ENCODE measurements around the gene ZNF486.
A peak's percentile ranks its signal among the peaks of the same experiment; 100 is the strongest.

Gene ZNF486

DNA sequence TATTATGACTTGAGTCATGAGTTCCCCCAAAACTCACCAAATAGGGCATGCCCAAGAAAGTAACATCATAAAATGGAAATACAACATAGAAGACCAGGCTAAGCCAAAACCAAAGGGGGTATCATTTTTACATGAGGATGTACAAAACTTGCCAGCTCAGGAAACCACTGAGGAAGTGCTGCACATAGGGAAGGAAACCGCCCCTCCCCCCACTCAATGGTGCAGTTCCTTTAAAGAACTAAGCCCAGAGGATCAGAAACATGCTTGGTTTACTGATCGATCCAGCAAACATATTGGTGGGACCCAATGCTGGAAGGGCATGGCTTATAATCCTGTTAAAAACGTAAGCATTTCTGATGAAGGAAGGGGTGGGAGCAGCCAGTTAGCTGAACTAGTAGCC, 4.2 kb upstream of the ZNF486 start:
- Histone ChIP-seq H4K20me1 (ENCODE audit: insufficient read depth, low read length) (no peaks in the 10 kb centered on the region), H3K9me3 (ENCODE audit: insufficient read depth, low read length, severe bottlenecking) (no peaks in the 10 kb centered on the region), H3K4me1 (ENCODE audit: insufficient read depth, low read length) (peaks cover 16% of the 10 kb centered on the region), H3K9ac (ENCODE audit: low read depth, low read length) (no peak overlapping the region), H3K36me3 (ENCODE audit: insufficient read depth, low read length) (no peaks in the 10 kb centered on the region; the same call in 1 of the 2 replicates), H3K4me2 (ENCODE audit: insufficient read depth, low read length) (no peak overlapping the region), H3K27me3 (ENCODE audit: insufficient read depth, low read length, poor library complexity) (no peaks in the 10 kb centered on the region), H3K79me2 (ENCODE audit: insufficient read depth, low read length) (peaks cover 8% of the 10 kb centered on the region), H3K27ac (ENCODE audit: low read length) (no peak overlapping the region), H2AFZ (ENCODE audit: low read depth, low read length) (no peak overlapping the region), H3K4me3 (ENCODE audit: low read depth in 1 of 2, low read length in 2 of 2) (no peak overlapping the region)
- DNase-seq (peak; percentile 56), ATAC-seq (ENCODE audit: insufficient read depth, low read depth) (no peak)
- no peak for TF ChIP-seq EZH2 (IDR thresholded peaks at IDR 0.05; ENCODE audit: borderline replicate concordance, low read depth, low read length, severe bottlenecking)

DNA sequence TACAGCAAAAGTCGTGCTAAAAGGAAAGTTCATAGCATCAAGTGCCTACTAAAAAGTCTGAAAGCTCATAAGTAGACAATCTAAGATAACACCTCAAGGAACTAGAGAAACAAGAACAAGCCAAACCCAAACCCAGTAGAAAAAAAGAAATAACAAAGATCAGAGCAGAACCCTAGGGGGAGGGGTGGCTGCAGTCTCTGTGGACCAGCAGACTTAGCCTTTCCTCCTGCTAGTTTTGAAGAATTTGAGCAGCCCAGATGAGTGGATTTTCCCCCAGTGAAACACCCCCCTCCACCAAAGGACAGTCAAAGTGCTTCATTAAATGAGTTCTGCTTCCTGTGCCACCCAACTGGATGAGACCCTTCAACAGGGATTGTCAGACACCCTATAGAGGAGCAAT, 2.6 kb upstream of the ZNF486 start:
- no peak overlapping the region for H3K27ac ChIP-seq (ENCODE audit: low read length)
- DNase-seq: no peak
- no peak for TF ChIP-seq EZH2 (IDR thresholded peaks at IDR 0.05; ENCODE audit: borderline replicate concordance, low read depth, low read length, severe bottlenecking)
- TF ChIP-seq, protein P1, sequence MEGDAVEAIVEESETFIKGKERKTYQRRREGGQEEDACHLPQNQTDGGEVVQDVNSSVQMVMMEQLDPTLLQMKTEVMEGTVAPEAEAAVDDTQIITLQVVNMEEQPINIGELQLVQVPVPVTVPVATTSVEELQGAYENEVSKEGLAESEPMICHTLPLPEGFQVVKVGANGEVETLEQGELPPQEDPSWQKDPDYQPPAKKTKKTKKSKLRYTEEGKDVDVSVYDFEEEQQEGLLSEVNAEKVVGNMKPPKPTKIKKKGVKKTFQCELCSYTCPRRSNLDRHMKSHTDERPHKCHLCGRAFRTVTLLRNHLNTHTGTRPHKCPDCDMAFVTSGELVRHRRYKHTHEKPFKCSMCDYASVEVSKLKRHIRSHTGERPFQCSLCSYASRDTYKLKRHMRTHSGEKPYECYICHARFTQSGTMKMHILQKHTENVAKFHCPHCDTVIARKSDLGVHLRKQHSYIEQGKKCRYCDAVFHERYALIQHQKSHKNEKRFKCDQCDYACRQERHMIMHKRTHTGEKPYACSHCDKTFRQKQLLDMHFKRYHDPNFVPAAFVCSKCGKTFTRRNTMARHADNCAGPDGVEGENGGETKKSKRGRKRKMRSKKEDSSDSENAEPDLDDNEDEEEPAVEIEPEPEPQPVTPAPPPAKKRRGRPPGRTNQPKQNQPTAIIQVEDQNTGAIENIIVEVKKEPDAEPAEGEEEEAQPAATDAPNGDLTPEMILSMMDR (IDR thresholded peaks at IDR 0.05; ENCODE audit: borderline replicate concordance, extremely low read depth, low read length, poor library complexity, severe bottlenecking): no peak
- H3K4me1 ChIP-seq (ENCODE audit: insufficient read depth, low read length): peaks cover 26% of the 10 kb centered on the region
- no peak overlapping the region for H2AFZ ChIP-seq (ENCODE audit: low read depth, low read length)
- no peak overlapping the region for H3K4me3 ChIP-seq (ENCODE audit: low read depth in 1 of 2, low read length in 2 of 2)
- H3K4me2 ChIP-seq (ENCODE audit: insufficient read depth, low read length): no peak overlapping the region
- H3K9ac ChIP-seq (ENCODE audit: low read depth, low read length): no peak overlapping the region
- peaks cover 6% of the 10 kb centered on the region for H3K36me3 ChIP-seq (ENCODE audit: insufficient read depth, low read length)
- peaks cover 5% of the 10 kb centered on the region for H3K9me3 ChIP-seq (ENCODE audit: insufficient read depth, low read length, severe bottlenecking)
- no peaks in the 10 kb centered on the region for H3K27me3 ChIP-seq (ENCODE audit: insufficient read depth, low read length, poor library complexity)
- ATAC-seq (ENCODE audit: insufficient read depth, low read depth): no peak
- H4K20me1 ChIP-seq (ENCODE audit: insufficient read depth, low read length): no peaks in the 10 kb centered on the region
- H3K79me2 ChIP-seq (ENCODE audit: insufficient read depth, low read length): peaks cover 23% of the 10 kb centered on the region

DNA sequence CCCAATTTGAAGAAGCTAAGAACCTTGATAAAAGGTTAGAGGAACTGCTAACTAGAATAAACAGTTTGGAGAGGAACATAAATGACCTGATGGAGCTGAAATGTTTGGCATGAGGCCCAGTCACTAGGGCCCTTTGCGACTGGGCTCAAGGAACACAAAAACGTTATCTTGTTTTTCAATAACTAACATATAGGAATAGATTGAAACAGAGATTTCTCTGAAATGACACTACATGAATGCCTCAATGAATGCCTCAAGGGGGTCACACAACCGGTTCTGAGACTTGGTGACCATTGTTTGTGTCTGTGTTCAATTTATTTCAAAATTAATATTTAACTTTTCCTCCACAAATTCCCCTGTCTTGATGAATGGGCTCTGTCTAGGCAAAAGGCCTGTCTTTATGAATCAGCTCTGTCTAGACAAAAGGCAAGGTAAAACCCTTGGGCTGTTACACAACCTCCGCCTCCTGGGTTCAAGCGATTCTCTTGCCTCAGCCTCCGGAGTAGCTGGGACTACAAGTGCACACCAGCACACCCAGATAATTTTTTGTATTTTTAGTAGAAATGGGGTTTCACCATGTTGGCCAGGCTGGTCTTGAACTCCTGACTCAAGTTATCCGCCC, 932 bp upstream of the ZNF486 start:
- Histone ChIP-seq H4K20me1 (ENCODE audit: insufficient read depth, low read length) (no peaks in the 10 kb centered on the region), H3K36me3 (ENCODE audit: insufficient read depth, low read length) (peaks cover 20% of the 10 kb centered on the region), H3K9ac (ENCODE audit: low read depth, low read length) (no peak overlapping the region), H3K9me3 (ENCODE audit: insufficient read depth, low read length, severe bottlenecking) (peaks cover 7% of the 10 kb centered on the region), H2AFZ (ENCODE audit: low read depth, low read length) (no peak overlapping the region), H3K4me3 (ENCODE audit: low read depth in 1 of 2, low read length in 2 of 2) (no peak overlapping the region), H3K27ac (ENCODE audit: low read length) (0 out of 2 replicates have a peak overlapping the region, but pooled peaks have one; percentile 13), H3K4me1 (ENCODE audit: insufficient read depth, low read length) (peaks cover 26% of the 10 kb centered on the region), H3K79me2 (ENCODE audit: insufficient read depth, low read length) (peaks cover 36% of the 10 kb centered on the region), H3K27me3 (ENCODE audit: insufficient read depth, low read length, poor library complexity) (no peaks in the 10 kb centered on the region), H3K4me2 (ENCODE audit: insufficient read depth, low read length) (no peak overlapping the region)
- DNase-seq (no peak), ATAC-seq (ENCODE audit: insufficient read depth, low read depth) (no peak)
- TF ChIP-seq, protein P1 (IDR thresholded peaks at IDR 0.05; ENCODE audit: borderline replicate concordance, extremely low read depth, low read length, poor library complexity, severe bottlenecking): no peak
- no peak for TF ChIP-seq EZH2 (IDR thresholded peaks at IDR 0.05; ENCODE audit: borderline replicate concordance, low read depth, low read length, severe bottlenecking)

DNA sequence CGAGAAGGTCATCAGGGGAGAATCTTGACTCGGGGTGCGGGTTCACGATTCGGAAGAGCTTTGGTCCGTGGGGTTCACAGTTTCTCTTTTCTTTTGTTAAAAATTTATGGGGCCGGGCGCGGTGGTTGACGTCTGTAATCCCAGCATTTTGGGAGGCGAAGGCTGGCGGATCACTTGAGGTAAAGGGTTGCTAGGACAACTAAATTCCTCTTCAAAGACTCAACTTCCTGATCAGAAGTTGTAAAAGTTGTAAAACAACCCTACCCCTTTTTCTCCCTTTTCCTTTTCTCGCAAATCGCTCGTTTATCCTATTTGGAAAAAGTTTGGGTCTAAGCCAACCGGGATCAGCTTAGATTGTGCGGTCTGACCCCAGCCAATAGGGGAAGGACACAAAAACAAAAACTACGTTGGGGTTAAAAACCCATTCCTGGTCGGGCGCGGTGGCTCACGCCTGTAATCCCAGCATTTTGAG, 673 bp downstream of the ZNF486 start:
- TF ChIP-seq EZH2 (IDR thresholded peaks at IDR 0.05; ENCODE audit: borderline replicate concordance, low read depth, low read length, severe bottlenecking): no peak
- TF ChIP-seq, protein P1 (IDR thresholded peaks at IDR 0.05; ENCODE audit: borderline replicate concordance, extremely low read depth, low read length, poor library complexity, severe bottlenecking): no peak
- peak overlapping the region; percentile 68 for H3K9ac ChIP-seq (ENCODE audit: low read depth, low read length)
- peak overlapping the region; percentile 61 for H3K4me3 ChIP-seq (ENCODE audit: low read depth in 1 of 2, low read length in 2 of 2)
- peak overlapping the region; percentile 75 for H3K27ac ChIP-seq (ENCODE audit: low read length)
- H3K9me3 ChIP-seq (ENCODE audit: insufficient read depth, low read length, severe bottlenecking): peaks cover 7% of the 10 kb centered on the region
- peak overlapping the region; percentile 69 for H3K4me2 ChIP-seq (ENCODE audit: insufficient read depth, low read length)
- peak overlapping the region; percentile 57 for H2AFZ ChIP-seq (ENCODE audit: low read depth, low read length)
- DNase-seq (no peak), ATAC-seq (ENCODE audit: insufficient read depth, low read depth) (no peak)
- peaks cover 52% of the 10 kb centered on the region for H3K79me2 ChIP-seq (ENCODE audit: insufficient read depth, low read length)
- no peaks in the 10 kb centered on the region for H4K20me1 ChIP-seq (ENCODE audit: insufficient read depth, low read length)
- H3K4me1 ChIP-seq (ENCODE audit: insufficient read depth, low read length): peaks cover 22% of the 10 kb centered on the region
- no peaks in the 10 kb centered on the region for H3K27me3 ChIP-seq (ENCODE audit: insufficient read depth, low read length, poor library complexity)
- peaks cover 32% of the 10 kb centered on the region for H3K36me3 ChIP-seq (ENCODE audit: insufficient read depth, low read length)
